IMR-90 (cell line): ENCODE measurements around the gene PGC. TPM values are rescaled to one million over a fixed set of nuclear protein-coding genes. Genes with fewer than 3 reads are reported as not detected.

Source experiments
- ATAC-seq: fragments of 200-7000 bp; cut with Tn5 transposase; 2 replicates; pipeline ENCODE4 v1.9.1; 2020; ENCODE audit warnings: low read depth, mild to moderate bottlenecking, moderate library complexity
- BruUV-seq: library from RNA; stranded (reverse); fragments of 400-500 nt; replicated peaks from 2 replicates; lab custom pipeline; 2021; lab: Mats Ljungman, UMichigan
- CTCF ChIA-PET: fragments of 300-600 bp; formaldehyde crosslinking; extraction: SDS; loops from one replicate; lab custom pipeline; 2021; ENCODE audit warnings: antibody characterized with exemption; lab: Yijun Ruan, JAX
- POLR2A ChIA-PET: fragments of 300-600 bp; sonication (Branson Sonifier 250); formaldehyde crosslinking; loops from one replicate; lab custom pipeline; 2022; ENCODE audit warnings: antibody characterized with exemption; ENCODE audit not compliant: unreplicated experiment; lab: Charles Lee
- DNase-seq: peaks from one replicate; pipeline ENCODE4 v3.0.0; 2013
- H2AFZ ChIP-seq: replicated peaks from 2 replicates; pipeline ENCODE3; 2013; ENCODE audit warnings: low read length, mild to moderate bottlenecking; ENCODE audit not compliant: poor library complexity
- H2AK5ac ChIP-seq: 2 replicates; pipeline ENCODE4 v1.6.1; 2013; ENCODE audit warnings: low read depth, low read length, inconsistent platforms
- H2AK9ac ChIP-seq: replicated peaks from 2 replicates; pipeline ENCODE3; 2013; ENCODE audit warnings: mild to moderate bottlenecking, low read depth, low read length, moderate library complexity; ENCODE audit not compliant: poor library complexity
- H2BK120ac ChIP-seq: 2 replicates; pipeline ENCODE4 v1.6.1; 2013; ENCODE audit warnings: low read depth, low read length, inconsistent platforms
- H2BK15ac ChIP-seq: 3 replicates; pipeline ENCODE4 v1.6.1; 2013; ENCODE audit warnings: low read depth, low read length, inconsistent platforms
- H2BK20ac ChIP-seq: 2 replicates; pipeline ENCODE4 v1.6.1; 2013; ENCODE audit warnings: low read depth, mild to moderate bottlenecking, inconsistent platforms, low read length, moderate library complexity
- H2BK5ac ChIP-seq: 2 replicates; pipeline ENCODE4 v1.6.1; 2013; ENCODE audit warnings: mild to moderate bottlenecking, low read depth, low read length, inconsistent platforms; ENCODE audit not compliant: poor library complexity, severe bottlenecking
- H3K14ac ChIP-seq: replicated peaks from 2 replicates; pipeline ENCODE4 v1.6.1; 2013; ENCODE audit warnings: low read depth, low read length, inconsistent platforms
- H3K18ac ChIP-seq: 2 replicates; pipeline ENCODE4 v1.6.1; 2013; ENCODE audit warnings: low read depth, low read length, control low read depth
- H3K23ac ChIP-seq: 2 replicates; pipeline ENCODE4 v1.6.1; 2013; ENCODE audit warnings: low read depth, low read length, inconsistent platforms
- H3K27ac ChIP-seq: 2 replicates; pipeline ENCODE4 v1.5.1; 2013; ENCODE audit warnings: mild to moderate bottlenecking, control low read depth, low read length; ENCODE audit not compliant: insufficient read depth
- H3K27me3 ChIP-seq: 2 replicates; pipeline ENCODE4 v1.6.1; 2013; ENCODE audit warnings: low read length; ENCODE audit not compliant: control insufficient read depth, insufficient read depth
- H3K36me3 ChIP-seq: 2 replicates; pipeline ENCODE4 v1.6.1; 2013; ENCODE audit warnings: low read length, mixed read lengths; ENCODE audit not compliant: control insufficient read depth, insufficient read depth
- H3K4ac ChIP-seq: 2 replicates; pipeline ENCODE4 v1.6.1; 2013; ENCODE audit warnings: low read depth, low read length, inconsistent platforms
- H3K4me1 ChIP-seq: 2 replicates; pipeline ENCODE4 v1.6.1; 2013; ENCODE audit warnings: low read length, mixed read lengths; ENCODE audit not compliant: control insufficient read depth, insufficient read depth
- H3K4me2 ChIP-seq: 2 replicates; pipeline ENCODE4 v1.6.1; 2013; ENCODE audit warnings: low read depth, mild to moderate bottlenecking, control low read depth, low read length, moderate library complexity
- H3K4me3 ChIP-seq: 2 replicates; pipeline ENCODE4 v1.5.1; 2013; ENCODE audit warnings: low read depth, mild to moderate bottlenecking, control low read depth, low read length, moderate library complexity; ENCODE audit not compliant: insufficient read depth
- H3K56ac ChIP-seq: 2 replicates; pipeline ENCODE4 v1.6.1; 2013; ENCODE audit warnings: low read length, inconsistent platforms; ENCODE audit not compliant: insufficient read depth; ENCODE audit errors: extremely low read depth
- H3K79me1 ChIP-seq, 2 experiments: 2 replicates each; pipeline ENCODE4 v1.6.1; 2013; ENCODE audit warnings: low read length in 2 of 2, inconsistent platforms in 1 of 2, low read depth in 1 of 2
- H3K9ac ChIP-seq: 2 replicates; pipeline ENCODE4 v1.6.1; 2013; ENCODE audit warnings: low read depth, low read length, control low read depth
- H3K9me1 ChIP-seq: 2 replicates; pipeline ENCODE4 v1.6.1; 2013; ENCODE audit warnings: low read length, inconsistent platforms; ENCODE audit not compliant: insufficient read depth
- H3K9me3 ChIP-seq: 2 replicates; pipeline ENCODE4 v1.6.1; 2013; ENCODE audit warnings: low read length; ENCODE audit not compliant: control insufficient read depth, insufficient read depth
- H4K20me1 ChIP-seq: 2 replicates; pipeline ENCODE4 v1.6.1; 2013; ENCODE audit warnings: low read length, inconsistent platforms; ENCODE audit not compliant: insufficient read depth
- H4K5ac ChIP-seq: 2 replicates; pipeline ENCODE4 v1.6.1; 2013; ENCODE audit warnings: mild to moderate bottlenecking, low read depth, low read length, control low read depth
- H4K8ac ChIP-seq, 2 experiments: 2 replicates each; pipeline ENCODE4 v1.6.1; 2013; ENCODE audit warnings: low read depth in 2 of 2, low read length in 2 of 2, control low read depth in 1 of 2, inconsistent platforms in 1 of 2
- H4K91ac ChIP-seq: 2 replicates; pipeline ENCODE4 v1.6.1; 2013; ENCODE audit warnings: low read depth, low read length, inconsistent platforms; ENCODE audit not compliant: insufficient read depth
- FOS ChIP-seq: fragments of 150-350 bp; IDR thresholded peaks from 2 replicates; pipeline ENCODE4 v1.6.1; 2016; ENCODE audit warnings: low read depth, low read length
- MAFK ChIP-seq: IDR thresholded peaks from 2 replicates; pipeline ENCODE4 v1.6.1; 2012; ENCODE audit warnings: low read depth, low read length, improper control_type of control experiment
- MXI1 ChIP-seq: IDR thresholded peaks from 2 replicates; pipeline ENCODE4 v1.6.1; 2012; ENCODE audit warnings: low read depth, mild to moderate bottlenecking, low read length, moderate library complexity, borderline replicate concordance
- WGBS, 2 experiments: methylation state at CpG; one replicate each; pipeline versions ENCODE4 v1.1.5 to v1.1.7; 2013; ENCODE audit warnings: missing lambda C conversion rate in 2 of 2; ENCODE audit not compliant: insufficient read length in 1 of 2; ENCODE audit errors: extremely low coverage in 2 of 2; 5-methylcytosine and 5-hydroxymethylcytosine counted together
- dilution Hi-C: fragments of 300-500 bp; cut with HindIII; formaldehyde crosslinking; loops from one replicate; pipeline ENCODE4 v1.14.3; 2018; ENCODE audit warnings: low sequenced_read_pairs; ENCODE audit not compliant: unreplicated experiment
- in situ Hi-C: fragments of 300-500 bp; cut with MboI; formaldehyde crosslinking; loops from 3 replicates; pipeline ENCODE4 v1.14.3; 2019; ENCODE audit warnings: low sequenced_read_pairs, inconsistent platforms, mixed read lengths
- intact Hi-C: fragments of 100-400 bp; cut with micrococcal nuclease; formaldehyde crosslinking; loops from 2 replicates; pipeline ENCODE4 v1.10.0; 2022
- polyA plus RNA-seq, 3 experiments: library from polyadenylated mRNA; depleted of rRNA; stranded (reverse); fragments of >200 nt; gene quantifications; 2 replicates each; pipeline ENCODE4 v1.2.3, GENCODE V29; 2012; ENCODE audit warnings: low replicate concordance in 1 of 3
- total RNA-seq: library from RNA; depleted of rRNA; stranded (reverse); fragments of >200 nt; gene quantifications from 2 replicates; pipeline ENCODE4 v1.2.3, GENCODE V29; 2012
- TF ChIP-seq, protein P1 (sequence below): fragments of 150-350 bp; IDR thresholded peaks from 2 replicates; pipeline ENCODE4 v1.6.1; 2016; ENCODE audit warnings: low read depth, mild to moderate bottlenecking, low read length, moderate library complexity, borderline replicate concordance

PGC gene
- total and polyA plus RNA-seq, 2 of the 4 experiments (the other 2 are of a cell fraction) = not detected

DNA sequence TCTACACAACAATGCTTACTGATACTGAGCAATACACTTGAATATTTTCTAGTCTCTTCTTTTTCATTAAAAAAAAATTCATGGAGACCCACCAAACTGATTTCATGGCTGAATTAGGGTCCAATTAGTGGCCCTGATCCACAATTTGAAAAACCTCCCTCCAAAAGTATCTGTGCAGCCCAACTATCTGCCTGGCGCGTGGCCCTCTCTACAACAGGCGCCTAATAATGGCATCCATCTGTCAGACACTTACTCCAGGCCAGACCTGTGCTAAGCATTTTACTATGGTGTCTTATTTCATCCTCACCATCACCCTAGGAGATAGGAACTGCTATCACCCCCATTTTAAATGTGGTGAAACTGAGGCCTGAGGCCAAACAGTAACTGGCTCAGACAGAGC, 25.8 kb downstream of the PGC start:
- CTCF ChIA-PET = no interaction called here
- no peak overlapping the region for H4K5ac ChIP-seq

More for the DNA sequence above, 25.8 kb downstream of the PGC start:
- H2BK15ac ChIP-seq = no peak overlapping the region
- 89% methylated on average over 3 of the region's 3 CpGs; no CpG with 5 or more reads in 1 of the 2 experiments for WGBS, 2 experiments
- no peaks in the 10 kb centered on the region for H3K36me3 ChIP-seq
- no peaks in the 10 kb centered on the region for H3K9me3 ChIP-seq
- H2AFZ ChIP-seq = no peak overlapping the region
- H4K8ac ChIP-seq = peak overlapping the region in 1 of 2 experiments; percentile 44; a peak in 1 of 4 replicates
- ATAC-seq (no peak), DNase-seq (no peak)
- TF ChIP-seq, protein P1, sequence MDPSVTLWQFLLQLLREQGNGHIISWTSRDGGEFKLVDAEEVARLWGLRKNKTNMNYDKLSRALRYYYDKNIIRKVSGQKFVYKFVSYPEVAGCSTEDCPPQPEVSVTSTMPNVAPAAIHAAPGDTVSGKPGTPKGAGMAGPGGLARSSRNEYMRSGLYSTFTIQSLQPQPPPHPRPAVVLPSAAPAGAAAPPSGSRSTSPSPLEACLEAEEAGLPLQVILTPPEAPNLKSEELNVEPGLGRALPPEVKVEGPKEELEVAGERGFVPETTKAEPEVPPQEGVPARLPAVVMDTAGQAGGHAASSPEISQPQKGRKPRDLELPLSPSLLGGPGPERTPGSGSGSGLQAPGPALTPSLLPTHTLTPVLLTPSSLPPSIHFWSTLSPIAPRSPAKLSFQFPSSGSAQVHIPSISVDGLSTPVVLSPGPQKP = no peak
- no peak for TF ChIP-seq MXI1
- TF ChIP-seq FOS = no peak
- TF ChIP-seq MAFK = no peak
- no peak overlapping the region for H3K9ac ChIP-seq
- H3K79me1 ChIP-seq = peaks cover 11 to 14% of the 10 kb centered on the region in 2 experiments
- POLR2A ChIA-PET = no interaction called here
- H3K18ac ChIP-seq = no peak overlapping the region
- H4K20me1 ChIP-seq = no peaks in the 10 kb centered on the region
- dilution Hi-C loops = no loop called here
- H2BK5ac ChIP-seq = no peak overlapping the region
- BruUV-seq = no TSS peak
- H3K4me3 ChIP-seq = no peak overlapping the region
- no peak overlapping the region for H2AK9ac ChIP-seq
- 0 out of 2 replicates have a peak overlapping the region, but pooled peaks have one; percentile 59 for H3K23ac ChIP-seq
- H3K4me1 ChIP-seq = peaks cover 23% of the 10 kb centered on the region
- no peak overlapping the region for H2BK20ac ChIP-seq
- no peak overlapping the region for H2BK120ac ChIP-seq
- in situ Hi-C loops = no loop called here
- peak overlapping the region; percentile 32; the same call in 1 of the 2 replicates for H2AK5ac ChIP-seq
- H4K91ac ChIP-seq = no peak overlapping the region
- intact Hi-C loops = no loop called here
- H3K9me1 ChIP-seq = peaks cover 18% of the 10 kb centered on the region
- no peak overlapping the region for H3K14ac ChIP-seq
- H3K56ac ChIP-seq = no peak overlapping the region
- H3K27ac ChIP-seq = no peak overlapping the region
- no peaks in the 10 kb centered on the region for H3K27me3 ChIP-seq
- no peak overlapping the region for H3K4me2 ChIP-seq
- no peak overlapping the region for H3K4ac ChIP-seq
